ENCODE data around the gene TBC1D22A. TPM values are rescaled to one million over a fixed set of nuclear protein-coding genes. Genes with fewer than 3 reads are reported as not detected.

TBC1D22A gene
- polyA plus RNA-seq, 1 of the 3 experiments (the other 2 are of a cell fraction): 16.5 TPM

GRCh38 chr22:47115518-47115890 lies 353.1 kb downstream of the TBC1D22A start:
- Histone ChIP-seq H3K9me3 (no peaks in the 10 kb centered on the region), H3K79me2 (ENCODE audit: insufficient read depth) (no peaks in the 10 kb centered on the region), H2AFZ (ENCODE audit: low read depth) (no peak overlapping the region), H3K4me3 (ENCODE audit: low read depth in 2 of 2, low read length in 1 of 2) (no peak overlapping the region), H3K27me3 (ENCODE audit: insufficient read depth) (no peaks in the 10 kb centered on the region), H3K9ac (no peak overlapping the region), H3K9me2 (no peaks in the 10 kb centered on the region), H3K4me2 (no peak overlapping the region), H3F3A (replicated peaks; ENCODE audit: insufficient read depth) (no peaks in the 10 kb centered on the region), H4K20me1 (ENCODE audit: insufficient read depth) (no peaks in the 10 kb centered on the region), H3K36me3 (replicated peaks in 1 of 2; ENCODE audit: control insufficient read depth in 1 of 2, insufficient read depth in 2 of 2, low read length in 1 of 2) (peaks cover 0 to 12% of the 10 kb centered on the region in 2 experiments), H3K27ac (ENCODE audit: low read depth in 2 of 2, low read length in 1 of 2) (no peak overlapping the region), H3K4me1 (ENCODE audit: control insufficient read depth in 1 of 2, insufficient read depth in 2 of 2, low read depth in 1 of 2, low read length in 1 of 2) (no peaks in the 10 kb centered on the region; a peak in 1 of 4 replicates)
- ChIA-PET CTCF (interaction anchor here (0.7 kb wide), 1 partner anchor 317 kb away, joined by 3 read pairs; no protein-coding TSS in a partner anchor), POLR2A (no interaction called here)
- WGBS (ENCODE audit: low lambda C conversion rate): 98% methylated on average over 8 of the region's 14 CpGs
- DNase-seq: no peak
- TF ChIP-seq NRF1 (IDR thresholded peaks at IDR 0.05; ENCODE audit: low read depth, low read length) (no peak), POLR2AphosphoS5 (IDR thresholded peaks at IDR 0.05; ENCODE audit: low read depth, low read length) (no peak), EZH2phosphoT487 (IDR thresholded peaks at IDR 0.05; ENCODE audit: borderline replicate concordance, low read depth) (no peak), MEF2A (IDR thresholded peaks at IDR 0.05; ENCODE audit: borderline replicate concordance, low read depth) (no peak), SMC3 (IDR thresholded peaks at IDR 0.05; ENCODE audit: low read depth, low read length) (no peak), YY1 (IDR thresholded peaks at IDR 0.05; ENCODE audit: low read depth) (no peak), MXI1 (IDR thresholded peaks at IDR 0.05; ENCODE audit: low read depth, low read length) (no peak), RAD21 (IDR thresholded peaks at IDR 0.05; ENCODE audit: low read length) (no peak), FOSL2 (IDR thresholded peaks at IDR 0.05; ENCODE audit: borderline replicate concordance, low read depth) (no peak), RXRA (IDR thresholded peaks at IDR 0.05; ENCODE audit: borderline replicate concordance, low read depth) (no peak), RFX5 (IDR thresholded peaks at IDR 0.05; ENCODE audit: low read length) (no peak), CHD2 (IDR thresholded peaks at IDR 0.05; ENCODE audit: low read length, partially characterized antibody) (no peak), TAF1 (IDR thresholded peaks at IDR 0.05; ENCODE audit: borderline replicate concordance, low read depth, low read length) (no peak), MAX (IDR thresholded peaks at IDR 0.05; ENCODE audit: low read depth) (no peak)
- TF ChIP-seq, protein P1, sequence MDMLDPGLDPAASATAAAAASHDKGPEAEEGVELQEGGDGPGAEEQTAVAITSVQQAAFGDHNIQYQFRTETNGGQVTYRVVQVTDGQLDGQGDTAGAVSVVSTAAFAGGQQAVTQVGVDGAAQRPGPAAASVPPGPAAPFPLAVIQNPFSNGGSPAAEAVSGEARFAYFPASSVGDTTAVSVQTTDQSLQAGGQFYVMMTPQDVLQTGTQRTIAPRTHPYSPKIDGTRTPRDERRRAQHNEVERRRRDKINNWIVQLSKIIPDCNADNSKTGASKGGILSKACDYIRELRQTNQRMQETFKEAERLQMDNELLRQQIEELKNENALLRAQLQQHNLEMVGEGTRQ (IDR thresholded peaks at IDR 0.05; ENCODE audit: borderline replicate concordance, low read depth, low read length): no peak
- TF ChIP-seq, protein P2, sequence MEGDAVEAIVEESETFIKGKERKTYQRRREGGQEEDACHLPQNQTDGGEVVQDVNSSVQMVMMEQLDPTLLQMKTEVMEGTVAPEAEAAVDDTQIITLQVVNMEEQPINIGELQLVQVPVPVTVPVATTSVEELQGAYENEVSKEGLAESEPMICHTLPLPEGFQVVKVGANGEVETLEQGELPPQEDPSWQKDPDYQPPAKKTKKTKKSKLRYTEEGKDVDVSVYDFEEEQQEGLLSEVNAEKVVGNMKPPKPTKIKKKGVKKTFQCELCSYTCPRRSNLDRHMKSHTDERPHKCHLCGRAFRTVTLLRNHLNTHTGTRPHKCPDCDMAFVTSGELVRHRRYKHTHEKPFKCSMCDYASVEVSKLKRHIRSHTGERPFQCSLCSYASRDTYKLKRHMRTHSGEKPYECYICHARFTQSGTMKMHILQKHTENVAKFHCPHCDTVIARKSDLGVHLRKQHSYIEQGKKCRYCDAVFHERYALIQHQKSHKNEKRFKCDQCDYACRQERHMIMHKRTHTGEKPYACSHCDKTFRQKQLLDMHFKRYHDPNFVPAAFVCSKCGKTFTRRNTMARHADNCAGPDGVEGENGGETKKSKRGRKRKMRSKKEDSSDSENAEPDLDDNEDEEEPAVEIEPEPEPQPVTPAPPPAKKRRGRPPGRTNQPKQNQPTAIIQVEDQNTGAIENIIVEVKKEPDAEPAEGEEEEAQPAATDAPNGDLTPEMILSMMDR (IDR thresholded peaks at IDR 0.05): no peak
- TF ChIP-seq, protein P3, sequence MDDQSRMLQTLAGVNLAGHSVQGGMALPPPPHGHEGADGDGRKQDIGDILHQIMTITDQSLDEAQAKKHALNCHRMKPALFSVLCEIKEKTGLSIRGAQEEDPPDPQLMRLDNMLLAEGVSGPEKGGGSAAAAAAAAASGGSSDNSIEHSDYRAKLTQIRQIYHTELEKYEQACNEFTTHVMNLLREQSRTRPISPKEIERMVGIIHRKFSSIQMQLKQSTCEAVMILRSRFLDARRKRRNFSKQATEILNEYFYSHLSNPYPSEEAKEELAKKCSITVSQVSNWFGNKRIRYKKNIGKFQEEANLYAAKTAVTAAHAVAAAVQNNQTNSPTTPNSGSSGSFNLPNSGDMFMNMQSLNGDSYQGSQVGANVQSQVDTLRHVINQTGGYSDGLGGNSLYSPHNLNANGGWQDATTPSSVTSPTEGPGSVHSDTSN (IDR thresholded peaks at IDR 0.05): no peak
